ENCODE results near the gene JAM3. TPM values are rescaled to one million over a fixed set of nuclear protein-coding genes. Genes with fewer than 3 reads are reported as not detected.

JAM3 gene
- total and polyA plus RNA-seq, 2 experiments from 2014 or later, result 46.2 to 63.7 TPM

DNA sequence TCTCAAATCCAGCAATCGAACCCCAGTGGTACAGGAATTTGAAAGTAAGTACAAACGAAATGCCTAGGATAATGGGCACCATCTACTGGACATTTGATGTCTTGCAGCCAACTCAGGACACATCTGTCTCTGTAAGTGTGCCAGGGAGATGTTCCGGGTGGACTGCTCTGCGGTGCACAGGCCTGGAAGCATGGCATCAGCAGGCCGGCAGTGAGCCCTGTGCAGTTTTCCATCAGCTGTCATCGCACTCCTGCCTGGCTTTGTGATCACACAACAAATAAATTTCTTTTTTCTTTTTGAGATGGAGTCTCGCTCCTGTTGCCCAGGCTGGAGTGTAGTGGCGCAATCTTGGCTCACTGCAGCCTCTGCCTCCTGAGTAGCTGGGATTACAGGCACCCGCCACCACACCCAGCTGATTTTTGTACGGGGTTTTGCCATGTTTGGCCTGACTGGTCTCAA is 71.0 kb downstream of the JAM3 start:
- Histone ChIP-seq H3K36me3 (ENCODE audit: low read depth) (no peaks in the 10 kb centered on the region; the same call in 1 of the 2 replicates), H3K27ac (no peak overlapping the region), H3K4me2 (ENCODE audit: unreplicated experiment) (peak overlapping the region; percentile 39), H3K27me3 (replicated peaks; ENCODE audit: insufficient read depth) (no peaks in the 10 kb centered on the region), H4K20me1 (ENCODE audit: insufficient read depth) (no peaks in the 10 kb centered on the region), H2AFZ (no peak overlapping the region), H3K9ac (peak overlapping the region; percentile 20; the same call in 1 of the 2 replicates), H3K9me3 (ENCODE audit: low read depth) (no peaks in the 10 kb centered on the region), H3K79me2 (ENCODE audit: insufficient read depth) (peaks cover 28% of the 10 kb centered on the region), H3K4me1 (ENCODE audit: insufficient read depth) (peaks cover 2% of the 10 kb centered on the region; the same call in 1 of the 2 replicates), H3K4me3 (no peak overlapping the region), H3K9me2 (ENCODE audit: insufficient read depth) (no peaks in the 10 kb centered on the region), H3F3A (ENCODE audit: insufficient read depth) (peaks cover 12% of the 10 kb centered on the region; the same call in 1 of the 2 replicates)
- 27 to 29% methylated on average over 10 of the region's 10 CpGs for WGBS, 2 experiments (ENCODE audit: low coverage in 1 of 2, low lambda C conversion rate in 2 of 2, missing lambda C conversion rate in 2 of 2)
- in situ Hi-C loops (cut with MboI), result loop anchor here (5.0 to 10.0 kb wide), 3 partner anchors 88 to 215 kb away; partner anchors contain the start of gene IGSF9B
- peak; percentile 86 for DNase-seq
- TF ChIP-seq EZH2phosphoT487 (IDR thresholded peaks at IDR 0.05; ENCODE audit: insufficient read depth, low read depth) (no peak), EZH2 (IDR thresholded peaks at IDR 0.05; ENCODE audit: insufficient read depth, poor library complexity, severe bottlenecking) (no peak)

GRCh38 chr11:134140961-134141490 is 72.2 kb downstream of the JAM3 start:
- no peak overlapping the region for H3K9ac ChIP-seq
- H3K4me3 ChIP-seq, result no peak overlapping the region
- WGBS, 2 experiments (ENCODE audit: low coverage in 1 of 2, low lambda C conversion rate in 2 of 2, missing lambda C conversion rate in 2 of 2), result 91 to 96% methylated on average over 7 of the region's 7 CpGs
- H3K79me2 ChIP-seq (ENCODE audit: insufficient read depth), result peaks cover 17% of the 10 kb centered on the region
- H3K36me3 ChIP-seq (ENCODE audit: low read depth), result no peaks in the 10 kb centered on the region; the same call in 1 of the 2 replicates
- H3K9me2 ChIP-seq (ENCODE audit: insufficient read depth), result no peaks in the 10 kb centered on the region
- no peak overlapping the region for H2AFZ ChIP-seq
- H3K27ac ChIP-seq, result no peak overlapping the region
- TF ChIP-seq EZH2 (IDR thresholded peaks at IDR 0.05; ENCODE audit: insufficient read depth, poor library complexity, severe bottlenecking) (no peak), EZH2phosphoT487 (IDR thresholded peaks at IDR 0.05; ENCODE audit: insufficient read depth, low read depth) (no peak)
- no peaks in the 10 kb centered on the region for H4K20me1 ChIP-seq (ENCODE audit: insufficient read depth)
- no peaks in the 10 kb centered on the region for H3K27me3 ChIP-seq (replicated peaks; ENCODE audit: insufficient read depth)
- peaks cover 17% of the 10 kb centered on the region; the same call in 1 of the 2 replicates for H3F3A ChIP-seq (ENCODE audit: insufficient read depth)
- H3K4me1 ChIP-seq (ENCODE audit: insufficient read depth), result peaks cover 6% of the 10 kb centered on the region; the same call in 1 of the 2 replicates
- H3K9me3 ChIP-seq (ENCODE audit: low read depth), result no peaks in the 10 kb centered on the region
- in situ Hi-C loops (cut with MboI), result loop anchor here (10.0 kb wide), 2 partner anchors 186 to 216 kb away; partner anchors contain the start of gene IGSF9B
- no peak for DNase-seq
- H3K4me2 ChIP-seq (ENCODE audit: unreplicated experiment), result no peak overlapping the region

- no peak overlapping the region for H3K9ac ChIP-seq
- 0 out of 2 replicates have a peak, but pooled peaks cover 7% of the 10 kb centered on the region for H3K79me2 ChIP-seq (ENCODE audit: insufficient read depth)
- H4K20me1 ChIP-seq (ENCODE audit: insufficient read depth), result no peaks in the 10 kb centered on the region
- peaks cover 17% of the 10 kb centered on the region; the same call in 1 of the 2 replicates for H3F3A ChIP-seq (ENCODE audit: insufficient read depth)
- TF ChIP-seq EZH2 (IDR thresholded peaks at IDR 0.05; ENCODE audit: insufficient read depth, poor library complexity, severe bottlenecking) (no peak), EZH2phosphoT487 (IDR thresholded peaks at IDR 0.05; ENCODE audit: insufficient read depth, low read depth) (no peak)
- H3K9me3 ChIP-seq (ENCODE audit: low read depth), result no peaks in the 10 kb centered on the region
- H3K36me3 ChIP-seq (ENCODE audit: low read depth), result no peaks in the 10 kb centered on the region; the same call in 1 of the 2 replicates
- no peak overlapping the region for H3K27ac ChIP-seq
- no peaks in the 10 kb centered on the region for H3K27me3 ChIP-seq (replicated peaks; ENCODE audit: insufficient read depth)
- WGBS, 2 experiments (ENCODE audit: low coverage in 1 of 2, low lambda C conversion rate in 2 of 2, missing lambda C conversion rate in 2 of 2), result 78 to 79% methylated on average over 6 of the region's 6 CpGs
- in situ Hi-C loops (cut with MboI), result loop anchor here (10.0 kb wide), 2 partner anchors 188 to 218 kb away; partner anchors contain the start of gene IGSF9B
- no peak overlapping the region for H3K4me3 ChIP-seq
- H3K4me1 ChIP-seq (ENCODE audit: insufficient read depth), result peaks cover 6% of the 10 kb centered on the region; the same call in 1 of the 2 replicates
- H3K9me2 ChIP-seq (ENCODE audit: insufficient read depth), result no peaks in the 10 kb centered on the region
- no peak overlapping the region for H2AFZ ChIP-seq
- DNase-seq, result peak; percentile 36
- no peak overlapping the region for H3K4me2 ChIP-seq (ENCODE audit: unreplicated experiment)
Measured at GRCh38 chr11:134142536-134142935, 73.7 kb downstream of the JAM3 start.

- Histone ChIP-seq H3K9me2 (ENCODE audit: insufficient read depth) (no peaks in the 10 kb centered on the region), H4K20me1 (ENCODE audit: insufficient read depth) (no peaks in the 10 kb centered on the region), H3K4me1 (ENCODE audit: insufficient read depth) (peaks cover 6% of the 10 kb centered on the region; the same call in 1 of the 2 replicates), H3K4me3 (no peak overlapping the region), H3F3A (ENCODE audit: insufficient read depth) (peaks cover 17% of the 10 kb centered on the region; the same call in 1 of the 2 replicates), H3K9ac (no peak overlapping the region), H3K27me3 (replicated peaks; ENCODE audit: insufficient read depth) (no peaks in the 10 kb centered on the region), H3K4me2 (ENCODE audit: unreplicated experiment) (no peak overlapping the region), H2AFZ (no peak overlapping the region), H3K79me2 (ENCODE audit: insufficient read depth) (0 out of 2 replicates have a peak, but pooled peaks cover under 1% of the 10 kb centered on the region), H3K27ac (no peak overlapping the region), H3K36me3 (ENCODE audit: low read depth) (no peaks in the 10 kb centered on the region; the same call in 1 of the 2 replicates), H3K9me3 (ENCODE audit: low read depth) (no peaks in the 10 kb centered on the region)
- in situ Hi-C loops (cut with MboI), result loop anchor here (10.0 kb wide), 2 partner anchors 189 to 219 kb away; partner anchors contain the start of gene IGSF9B
- TF ChIP-seq EZH2 (IDR thresholded peaks at IDR 0.05; ENCODE audit: insufficient read depth, poor library complexity, severe bottlenecking), result no peak
- TF ChIP-seq EZH2phosphoT487 (IDR thresholded peaks at IDR 0.05; ENCODE audit: insufficient read depth, low read depth), result no peak
- 76 to 85% methylated on average over 3 of the region's 3 CpGs for WGBS, 2 experiments (ENCODE audit: low coverage in 1 of 2, low lambda C conversion rate in 2 of 2, missing lambda C conversion rate in 2 of 2)
- DNase-seq, result no peak
Measured at GRCh38 chr11:134143801-134144200, 74.9 kb downstream of the JAM3 start.
